Karpas-422 (cell line): ENCODE results near the gene GLIPR1. TPM values are rescaled to one million over a fixed set of nuclear protein-coding genes. Genes with fewer than 3 reads are reported as not detected.
"Not testable (repeated sequence)": the region's sequence is repeated elsewhere in the genome, so short reads cannot be mapped to it uniquely, and the experiment has no call there.

Experiments
- DNase-seq: peaks from one replicate; pipeline ENCODE4 v3.0.0-alpha.2; 2015
- H2AFZ ChIP-seq: fragments of 200-600 bp; sonication (generic); 2 replicates; pipeline ENCODE4 v1.6.1; 2014; ENCODE audit warnings: antibody characterized with exemption, low read length, mixed read lengths
- H3K27ac ChIP-seq: fragments of 200-600 bp; sonication (generic); 2 replicates; pipeline ENCODE4 v1.5.1; 2014; ENCODE audit warnings: mild to moderate bottlenecking, low read length, moderate library complexity
- H3K27me3 ChIP-seq: fragments of 200-600 bp; sonication (generic); 2 replicates; pipeline ENCODE4 v1.6.1; 2014; ENCODE audit warnings: low read length, mixed read lengths
- H3K36me3 ChIP-seq: fragments of 200-600 bp; sonication (generic); 2 replicates; pipeline ENCODE4 v1.6.1; 2014; ENCODE audit warnings: low read length, mixed read lengths; ENCODE audit not compliant: insufficient read depth
- H3K4me1 ChIP-seq: fragments of 200-600 bp; sonication (generic); 2 replicates; pipeline ENCODE4 v1.6.1; 2014; ENCODE audit warnings: mild to moderate bottlenecking, low read length, mixed read lengths
- H3K4me2 ChIP-seq: fragments of 200-600 bp; sonication (generic); 2 replicates; pipeline ENCODE4 v1.6.1; 2014; ENCODE audit warnings: low read length, low read depth, mild to moderate bottlenecking; ENCODE audit not compliant: poor library complexity, severe bottlenecking
- H3K4me3 ChIP-seq: fragments of 200-600 bp; sonication (generic); 2 replicates; pipeline ENCODE4 v1.5.1; 2014; ENCODE audit warnings: mild to moderate bottlenecking, antibody characterized with exemption, low read length, mixed read lengths
- H3K79me2 ChIP-seq: fragments of 200-600 bp; sonication (generic); 2 replicates; pipeline ENCODE4 v1.6.1; 2014; ENCODE audit warnings: mild to moderate bottlenecking, low read length, mixed read lengths
- H3K9ac ChIP-seq: fragments of 200-600 bp; sonication (generic); 2 replicates; pipeline ENCODE4 v1.6.0; 2014; ENCODE audit warnings: low read length
- H3K9me2 ChIP-seq: fragments of 200-600 bp; sonication (generic), shearing (Covaris generic); replicated peaks from 2 replicates; pipeline ENCODE4 v1.6.0; 2014; ENCODE audit warnings: mild to moderate bottlenecking, low read length, moderate library complexity; ENCODE audit not compliant: insufficient read depth
- H3K9me3 ChIP-seq: fragments of 300-700, 200-600 bp; sonication (generic); 2 replicates; pipeline ENCODE4 v1.6.1; 2014; ENCODE audit warnings: low read length, mixed read lengths
- H4K20me1 ChIP-seq: fragments of 200-600 bp; sonication (generic); 2 replicates; pipeline ENCODE4 v1.6.1; 2014; ENCODE audit warnings: mild to moderate bottlenecking, antibody characterized with exemption, low read length, low read depth; ENCODE audit not compliant: insufficient read depth
- total RNA-seq: library from RNA; depleted of rRNA; stranded (reverse); fragments of >200 nt; shearing (Covaris generic); gene quantifications from 2 replicates; pipeline ENCODE4 v1.2.3, GENCODE V29; 2014; ENCODE audit warnings: low replicate concordance

The GLIPR1 gene
- total RNA-seq, 1 experiment from 2014 or later, result 149 TPM

DNA sequence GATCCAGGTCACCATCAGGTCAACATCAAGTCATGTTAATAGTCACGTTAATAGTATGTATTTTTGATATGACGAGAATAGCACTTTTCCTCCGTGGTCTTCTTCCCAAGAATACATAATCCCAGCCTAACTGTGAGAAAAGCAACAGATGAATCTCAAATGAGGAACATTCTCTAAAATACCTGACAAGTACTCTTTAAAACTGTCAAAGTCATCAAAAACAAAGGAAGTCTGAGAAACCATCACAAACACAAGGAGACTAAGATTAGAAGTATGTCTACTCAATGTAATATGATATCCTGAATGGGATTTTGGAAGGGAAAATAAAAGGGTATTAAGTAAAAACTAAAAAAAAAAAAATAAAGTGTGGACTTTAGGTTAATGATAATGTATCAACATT lies 36.8 kb upstream of the GLIPR1 start:
- H3K9me3 ChIP-seq, result no peaks in the 10 kb centered on the region
- no peaks in the 10 kb centered on the region for H3K4me1 ChIP-seq
- H3K9ac ChIP-seq, result no peak overlapping the region
- H3K27ac ChIP-seq, result no peak overlapping the region
- H3K9me2 ChIP-seq, result no peaks in the 10 kb centered on the region
- no peaks in the 10 kb centered on the region for H4K20me1 ChIP-seq
- H2AFZ ChIP-seq, result no peak overlapping the region
- no peak overlapping the region for H3K4me2 ChIP-seq
- no peak overlapping the region for H3K4me3 ChIP-seq
- no peaks in the 10 kb centered on the region for H3K27me3 ChIP-seq
- no peaks in the 10 kb centered on the region for H3K79me2 ChIP-seq
- no peaks in the 10 kb centered on the region for H3K36me3 ChIP-seq
- no peak for DNase-seq

DNA sequence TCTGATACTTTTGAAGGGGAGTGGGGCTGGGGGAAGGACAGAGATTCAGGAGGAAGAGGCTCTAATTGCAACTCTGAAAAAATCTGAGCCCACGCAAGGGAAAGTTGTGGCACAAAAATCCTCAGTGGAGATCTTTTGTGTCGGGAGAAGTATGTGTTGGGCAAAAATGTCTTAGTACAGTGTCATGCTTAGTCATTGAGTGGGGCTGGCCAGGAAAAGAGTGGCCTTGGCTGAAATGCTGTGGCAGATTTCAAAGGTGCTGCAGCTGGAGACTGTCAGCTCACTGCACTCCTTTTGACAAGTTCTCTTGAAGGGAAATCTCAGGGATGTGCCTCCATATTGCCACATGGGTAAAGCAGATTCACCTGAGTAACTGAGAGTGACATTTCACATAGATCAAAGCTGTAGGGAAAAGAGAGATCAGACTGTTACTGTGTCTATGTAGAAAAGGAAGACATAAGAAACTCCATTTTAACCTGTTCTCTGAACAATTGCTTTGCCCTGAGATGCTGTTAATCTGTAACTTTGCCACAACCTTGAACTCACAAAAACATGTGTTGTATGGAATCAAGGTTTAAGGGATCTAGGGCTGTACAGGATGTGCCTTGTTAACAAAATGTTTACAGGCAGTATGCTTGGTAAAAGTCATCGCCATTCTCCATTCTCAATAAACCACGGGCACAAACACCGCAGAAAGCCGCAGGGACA lies 36.0 kb upstream of the GLIPR1 start:
- Histone ChIP-seq H3K27me3 (no peaks in the 10 kb centered on the region), H3K4me1 (no peaks in the 10 kb centered on the region), H3K9me3 (no peaks in the 10 kb centered on the region), H3K9ac (no peak overlapping the region), H3K4me2 (no peak overlapping the region), H3K4me3 (no peak overlapping the region), H2AFZ (no peak overlapping the region), H3K9me2 (no peaks in the 10 kb centered on the region), H3K79me2 (no peaks in the 10 kb centered on the region), H3K27ac (no peak overlapping the region), H3K36me3 (no peaks in the 10 kb centered on the region), H4K20me1 (no peaks in the 10 kb centered on the region)
- no peak for DNase-seq

DNA sequence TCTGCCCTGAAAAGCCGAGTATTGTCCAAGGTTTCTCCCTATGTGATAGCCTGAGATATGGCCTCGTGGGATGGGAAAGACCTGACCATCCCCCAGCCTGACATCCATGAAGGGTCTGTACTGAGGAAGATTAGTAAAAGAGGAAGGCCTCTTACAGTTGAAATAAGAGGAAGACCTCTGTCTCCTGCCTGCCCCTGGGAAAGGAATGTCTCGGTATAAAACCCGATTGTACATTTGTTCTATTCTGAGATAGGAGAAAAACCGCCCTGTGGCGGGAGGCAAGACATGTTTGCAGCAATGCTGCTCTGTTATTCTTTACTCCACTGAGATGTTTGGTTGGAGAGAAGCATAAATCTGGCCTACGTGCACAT lies 35.4 kb upstream of the GLIPR1 start:
- not testable (repeated sequence) for H3K27ac ChIP-seq, H3K9me2 ChIP-seq, H4K20me1 ChIP-seq, H3K4me3 ChIP-seq, H3K27me3 ChIP-seq, H3K4me1 ChIP-seq, H3K9ac ChIP-seq, H3K79me2 ChIP-seq, H2AFZ ChIP-seq, H3K36me3 ChIP-seq, DNase-seq, H3K9me3 ChIP-seq, H3K4me2 ChIP-seq

DNA sequence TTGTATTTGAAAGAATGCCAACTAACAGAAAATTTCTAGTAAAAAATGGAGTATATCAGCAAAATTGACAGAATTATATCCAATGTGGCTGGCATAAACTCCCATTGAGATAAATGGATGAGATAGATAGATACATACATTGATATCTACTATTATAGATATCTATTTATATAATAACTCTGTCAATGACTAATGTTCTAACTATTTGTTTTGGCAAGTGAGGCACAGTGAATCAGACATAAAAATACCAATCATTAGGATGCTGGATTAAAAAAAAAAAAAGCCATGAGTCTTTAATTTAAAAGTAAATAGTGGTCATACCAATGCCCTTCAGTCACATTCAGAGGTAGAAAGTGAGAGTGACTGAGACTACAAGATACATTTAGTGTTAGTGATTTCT lies 33.7 kb upstream of the GLIPR1 start:
- H2AFZ ChIP-seq, result no peak overlapping the region

DNA sequence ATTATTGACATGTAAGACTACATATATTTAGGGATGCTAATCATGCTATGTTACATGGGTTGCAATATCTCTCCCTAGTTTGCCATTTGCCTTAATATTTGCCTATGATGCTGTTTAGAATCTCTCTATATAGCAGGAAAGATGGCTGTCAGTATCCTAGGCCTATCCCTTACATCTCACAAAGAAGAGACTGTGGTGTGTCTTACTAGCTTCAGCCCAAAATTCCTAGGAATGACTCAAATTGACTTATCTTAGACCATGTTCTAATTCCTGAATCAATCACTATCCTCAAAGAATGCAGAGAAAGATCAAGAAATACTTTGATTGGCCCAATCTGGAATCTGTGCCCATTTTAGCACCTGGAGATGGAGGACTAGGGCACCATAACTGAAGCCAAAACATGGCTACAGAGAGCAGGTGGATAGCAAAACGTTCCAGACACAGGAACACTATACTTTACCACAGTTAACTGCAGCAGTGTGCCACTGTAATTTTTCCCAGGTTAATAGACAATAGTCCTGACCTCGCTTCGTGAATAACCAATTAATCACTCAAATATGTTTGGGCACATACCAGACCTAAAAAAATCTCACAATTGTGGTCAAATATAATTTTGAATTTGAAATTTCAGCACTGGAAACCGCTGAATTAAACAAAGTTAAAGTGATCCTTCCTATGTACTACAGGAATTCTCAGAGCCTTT lies 32.7 kb upstream of the GLIPR1 start:
- Histone ChIP-seq H3K4me1 (no peaks in the 10 kb centered on the region), H3K4me3 (no peak overlapping the region), H3K4me2 (no peak overlapping the region), H3K27ac (no peak overlapping the region), H3K9ac (no peak overlapping the region), H3K36me3 (no peaks in the 10 kb centered on the region), H4K20me1 (no peaks in the 10 kb centered on the region), H2AFZ (no peak overlapping the region), H3K9me3 (no peaks in the 10 kb centered on the region), H3K27me3 (no peaks in the 10 kb centered on the region), H3K9me2 (no peaks in the 10 kb centered on the region), H3K79me2 (no peaks in the 10 kb centered on the region)
- no peak for DNase-seq

More for the DNA sequence above, 33.7 kb upstream of the GLIPR1 start:
- H3K4me1 ChIP-seq, result no peaks in the 10 kb centered on the region
- no peak overlapping the region for H3K4me3 ChIP-seq
- no peaks in the 10 kb centered on the region for H3K36me3 ChIP-seq
- H4K20me1 ChIP-seq, result no peaks in the 10 kb centered on the region
- no peak overlapping the region for H3K27ac ChIP-seq
- H3K4me2 ChIP-seq, result no peak overlapping the region
- no peaks in the 10 kb centered on the region for H3K9me3 ChIP-seq
- no peaks in the 10 kb centered on the region for H3K27me3 ChIP-seq
- H3K9ac ChIP-seq, result no peak overlapping the region
- H3K9me2 ChIP-seq, result no peaks in the 10 kb centered on the region
- no peaks in the 10 kb centered on the region for H3K79me2 ChIP-seq
- DNase-seq, result no peak

DNA sequence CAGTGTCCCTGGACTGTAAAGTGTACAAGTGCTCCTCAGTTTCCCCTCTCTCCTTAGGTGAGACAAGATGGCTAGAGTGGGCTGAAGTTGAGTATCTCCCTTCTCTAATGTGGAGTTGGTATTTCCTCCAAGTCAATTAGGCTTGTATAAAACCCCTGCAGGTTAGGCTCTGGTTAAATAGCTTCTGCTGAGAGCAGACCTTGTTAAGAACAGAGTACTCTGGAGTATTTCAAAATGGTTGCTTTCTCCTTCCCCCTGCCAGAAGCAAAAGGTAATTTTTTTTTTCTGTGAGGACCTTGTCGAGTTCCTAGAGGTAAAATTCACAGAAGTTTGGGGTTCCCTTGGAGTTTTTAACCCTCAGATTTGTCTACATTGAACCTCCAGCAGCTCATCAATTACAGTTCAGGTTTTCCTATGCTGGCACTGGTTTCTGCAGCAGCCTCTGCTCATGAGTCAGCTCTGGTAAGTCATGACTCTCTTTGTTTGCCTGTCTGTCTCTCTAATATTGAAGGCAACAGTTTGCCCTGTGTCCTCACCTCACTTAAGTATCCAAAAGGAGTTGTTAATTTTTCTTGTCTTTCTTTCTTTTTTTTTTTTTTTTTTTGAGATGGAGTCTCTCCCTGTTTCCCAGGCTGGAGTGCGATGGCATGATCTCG lies 27.8 kb upstream of the GLIPR1 start:
- no peak for DNase-seq
- Histone ChIP-seq H3K4me1 (peaks cover 9% of the 10 kb centered on the region), H4K20me1 (no peaks in the 10 kb centered on the region), H2AFZ (no peak overlapping the region), H3K9me3 (no peaks in the 10 kb centered on the region), H3K79me2 (no peaks in the 10 kb centered on the region), H3K4me2 (no peak overlapping the region), H3K4me3 (no peak overlapping the region), H3K9me2 (no peaks in the 10 kb centered on the region), H3K36me3 (no peaks in the 10 kb centered on the region), H3K9ac (no peak overlapping the region), H3K27ac (no peak overlapping the region), H3K27me3 (no peaks in the 10 kb centered on the region)

DNA sequence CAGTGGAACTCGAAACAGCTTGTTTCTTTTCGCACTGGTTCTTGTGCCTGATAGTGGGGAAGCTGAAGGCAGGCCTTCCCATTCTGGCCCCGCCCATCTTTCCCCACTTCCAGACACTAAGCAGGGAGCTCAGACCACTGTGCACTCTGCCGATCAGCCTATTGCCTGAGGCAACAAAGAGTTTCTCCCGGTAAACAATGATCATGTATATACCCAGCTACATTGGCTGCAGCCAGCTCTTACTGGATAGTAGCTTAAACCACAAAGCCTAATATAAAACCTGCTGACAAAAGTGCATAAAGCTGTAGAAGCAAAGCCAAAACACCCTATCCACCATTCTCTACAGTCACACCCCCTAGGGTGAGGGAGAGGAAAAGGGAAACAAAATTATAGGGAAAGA lies 24.7 kb upstream of the GLIPR1 start:
- Histone ChIP-seq H3K36me3 (no peaks in the 10 kb centered on the region; the same call in 1 of the 2 replicates), H3K4me2 (no peak overlapping the region), H2AFZ (no peak overlapping the region), H3K4me3 (no peak overlapping the region), H3K27me3 (no peaks in the 10 kb centered on the region), H4K20me1 (no peaks in the 10 kb centered on the region), H3K9me3 (no peaks in the 10 kb centered on the region), H3K9ac (no peak overlapping the region), H3K4me1 (peaks cover 9% of the 10 kb centered on the region), H3K9me2 (no peaks in the 10 kb centered on the region), H3K27ac (no peak overlapping the region), H3K79me2 (no peaks in the 10 kb centered on the region)
- no peak for DNase-seq

DNA sequence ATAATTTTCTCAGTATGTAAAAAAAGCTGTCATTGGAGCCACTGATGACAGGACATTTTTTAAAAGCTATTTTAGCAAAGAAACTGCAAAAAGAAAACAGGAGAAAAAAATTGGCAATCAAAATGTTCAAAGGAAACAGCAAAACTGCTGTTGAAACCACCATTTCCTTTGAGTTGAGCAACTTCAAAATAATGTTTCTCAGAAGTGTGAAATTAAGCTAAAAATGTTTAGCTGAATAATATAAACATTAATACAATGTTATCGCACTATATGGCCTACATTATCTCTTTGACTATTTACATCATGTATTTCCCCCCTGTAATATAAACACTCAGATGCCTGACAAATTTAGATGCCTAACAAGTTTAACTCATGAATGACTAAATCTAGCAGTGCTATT lies 23.4 kb upstream of the GLIPR1 start:
- DNase-seq, result no peak
- Histone ChIP-seq H3K4me2 (no peak overlapping the region), H3K9me2 (no peaks in the 10 kb centered on the region), H3K79me2 (no peaks in the 10 kb centered on the region), H3K27me3 (no peaks in the 10 kb centered on the region), H3K4me3 (no peak overlapping the region), H3K36me3 (no peaks in the 10 kb centered on the region; the same call in 1 of the 2 replicates), H2AFZ (no peak overlapping the region), H3K4me1 (peaks cover 9% of the 10 kb centered on the region), H3K9ac (no peak overlapping the region), H3K27ac (no peak overlapping the region), H4K20me1 (no peaks in the 10 kb centered on the region), H3K9me3 (no peaks in the 10 kb centered on the region)
